22Rv1 (cell line): ENCODE data around the gene TRIM17.

Experiments
- ZFX ChIP-seq: fragments of 450-650 bp; IDR thresholded peaks from 2 replicates; pipeline ENCODE4 v1.6.1; 2017; ENCODE audit warnings: antibody characterized with exemption, borderline replicate concordance
- TF ChIP-seq, protein P1 (sequence below): fragments of 450-650 bp; IDR thresholded peaks from 2 replicates; pipeline ENCODE4 v1.5.1; 2017; ENCODE audit warnings: mild to moderate bottlenecking

DNA sequence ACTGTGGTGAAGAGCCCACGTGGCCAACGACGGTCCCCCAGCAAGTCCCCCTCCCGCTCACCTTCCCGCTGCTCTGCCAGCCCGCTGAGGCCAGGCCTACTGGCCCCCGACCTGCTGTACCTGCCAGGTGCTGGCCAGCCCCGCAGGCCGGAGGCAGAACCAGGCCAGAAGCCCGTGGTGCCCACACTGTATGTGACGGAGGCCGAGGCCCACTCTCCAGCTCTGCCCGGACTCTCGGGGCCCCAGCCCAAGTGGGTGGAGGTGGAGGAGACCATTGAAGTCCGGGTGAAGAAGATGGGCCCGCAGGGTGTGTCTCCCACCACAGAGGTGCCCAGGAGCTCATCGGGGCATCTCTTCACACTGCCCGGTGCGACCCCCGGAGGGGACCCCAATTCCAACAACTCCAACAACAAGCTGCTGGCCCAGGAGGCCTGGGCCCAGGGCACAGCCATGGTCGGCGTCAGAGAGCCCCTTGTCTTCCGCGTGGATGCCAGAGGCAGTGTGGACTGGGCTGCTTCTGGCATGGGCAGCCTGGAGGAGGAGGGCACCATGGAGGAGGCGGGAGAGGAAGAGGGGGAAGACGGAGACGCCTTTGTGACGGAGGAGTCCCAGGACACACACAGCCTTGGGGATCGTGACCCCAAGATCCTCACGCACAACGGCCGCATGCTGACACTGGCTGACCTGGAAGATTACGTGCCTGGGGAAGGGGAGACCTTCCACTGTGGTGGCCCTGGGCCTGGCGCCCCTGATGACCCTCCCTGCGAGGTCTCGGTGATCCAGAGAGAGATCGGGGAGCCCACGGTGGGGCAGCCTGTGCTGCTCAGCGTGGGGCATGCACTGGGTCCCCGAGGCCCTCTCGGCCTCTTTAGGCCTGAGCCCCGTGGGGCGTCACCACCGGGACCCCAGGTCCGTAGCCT is 56.8 kb downstream of the TRIM17 start:
- TF ChIP-seq, protein P1, sequence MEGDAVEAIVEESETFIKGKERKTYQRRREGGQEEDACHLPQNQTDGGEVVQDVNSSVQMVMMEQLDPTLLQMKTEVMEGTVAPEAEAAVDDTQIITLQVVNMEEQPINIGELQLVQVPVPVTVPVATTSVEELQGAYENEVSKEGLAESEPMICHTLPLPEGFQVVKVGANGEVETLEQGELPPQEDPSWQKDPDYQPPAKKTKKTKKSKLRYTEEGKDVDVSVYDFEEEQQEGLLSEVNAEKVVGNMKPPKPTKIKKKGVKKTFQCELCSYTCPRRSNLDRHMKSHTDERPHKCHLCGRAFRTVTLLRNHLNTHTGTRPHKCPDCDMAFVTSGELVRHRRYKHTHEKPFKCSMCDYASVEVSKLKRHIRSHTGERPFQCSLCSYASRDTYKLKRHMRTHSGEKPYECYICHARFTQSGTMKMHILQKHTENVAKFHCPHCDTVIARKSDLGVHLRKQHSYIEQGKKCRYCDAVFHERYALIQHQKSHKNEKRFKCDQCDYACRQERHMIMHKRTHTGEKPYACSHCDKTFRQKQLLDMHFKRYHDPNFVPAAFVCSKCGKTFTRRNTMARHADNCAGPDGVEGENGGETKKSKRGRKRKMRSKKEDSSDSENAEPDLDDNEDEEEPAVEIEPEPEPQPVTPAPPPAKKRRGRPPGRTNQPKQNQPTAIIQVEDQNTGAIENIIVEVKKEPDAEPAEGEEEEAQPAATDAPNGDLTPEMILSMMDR = no peak
- TF ChIP-seq ZFX = no peak
